ENCODE measurements around the gene PDGFD. TPM values are rescaled to one million over a fixed set of nuclear protein-coding genes. Genes with fewer than 3 reads are reported as not detected.

PDGFD gene
- polyA plus RNA-seq, 3 donors = 7.7 to 15.7 (median 9.1) TPM

DNA sequence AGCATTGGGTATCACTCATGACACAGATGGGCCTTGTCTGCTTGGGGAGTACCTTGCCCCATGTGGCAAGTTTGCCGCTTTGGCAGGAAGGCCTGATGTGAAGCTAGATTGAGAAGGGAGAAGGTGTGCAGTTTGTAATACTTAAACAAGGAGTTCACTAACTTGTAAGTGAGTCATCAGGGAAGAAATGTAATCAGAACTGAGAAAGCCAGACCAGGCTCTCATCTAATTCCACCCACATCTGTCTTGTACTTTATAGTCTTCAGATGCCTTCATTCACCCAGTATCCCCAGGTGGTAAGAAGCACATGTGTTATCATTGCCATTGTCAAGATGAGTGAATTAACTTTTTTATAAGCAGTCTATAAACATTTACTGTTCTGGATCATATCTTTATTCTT lies 243.5 kb downstream of the PDGFD start:
- WGBS, 3 donors = 94 to 100% (median 96%) methylated on average over 1 of the region's 1 CpG
- no peak overlapping the region for H3K27ac ChIP-seq (ENCODE audit: low read depth, low read length)

- 92 to 95% (median 93%) methylated on average over 7 of the region's 7 CpGs for WGBS, 3 donors
- H3K27ac ChIP-seq (ENCODE audit: low read depth, low read length) = no peak overlapping the region
Observed at GRCh38 chr11:103910721-103911120, 253.2 kb downstream of the PDGFD start.

DNA sequence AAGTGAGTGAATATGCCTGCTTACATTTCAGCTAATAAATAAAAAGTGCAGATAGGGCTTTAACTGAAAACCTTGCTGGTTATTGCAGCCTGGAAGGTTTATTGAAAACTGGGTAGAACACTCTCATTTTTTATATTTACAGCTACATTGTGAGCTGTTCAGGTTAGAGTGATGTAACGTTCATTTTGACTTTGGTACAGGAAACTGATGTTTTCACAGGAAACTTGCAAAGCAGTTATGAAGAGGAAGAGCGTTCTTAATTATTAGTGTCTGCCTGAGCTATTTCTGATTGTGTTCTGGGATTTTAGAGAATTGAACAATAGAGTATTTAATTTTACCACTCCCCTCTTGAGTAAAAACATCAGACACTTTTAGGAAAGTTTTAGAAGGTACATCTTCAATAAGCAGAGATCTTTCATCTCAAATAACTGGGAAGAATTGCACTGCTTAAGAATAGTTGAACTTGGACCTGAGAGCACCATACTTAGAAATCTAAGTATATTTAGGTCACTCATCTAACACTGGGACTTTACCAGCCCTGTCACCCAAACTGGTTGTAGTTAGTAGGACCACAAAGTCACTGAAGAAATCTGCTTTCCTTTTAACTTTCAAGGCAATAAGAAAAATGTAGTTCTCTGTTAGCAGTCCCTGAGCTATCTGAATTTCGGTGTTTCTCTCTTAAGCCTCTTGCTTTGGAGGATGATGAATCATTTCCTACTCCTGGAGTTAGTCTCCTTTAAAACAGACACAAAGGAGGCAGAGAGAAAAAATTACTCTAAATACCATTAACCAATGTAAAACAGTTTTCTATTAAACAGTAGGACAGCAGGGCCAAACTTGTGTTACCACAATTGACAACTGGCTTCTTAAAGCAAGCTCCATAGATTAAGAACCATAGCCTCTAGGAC lies 256.1 kb downstream of the PDGFD start:
- 30 to 74% (median 37%) methylated on average over 3 of the region's 3 CpGs for WGBS, 3 donors
- no peak overlapping the region for H3K27ac ChIP-seq (ENCODE audit: low read depth, low read length)

GRCh38 chr11:103907136-103907535 lies 256.8 kb downstream of the PDGFD start:
- H3K27ac ChIP-seq (ENCODE audit: low read depth, low read length) = no peak overlapping the region
- WGBS, 3 donors = 54 to 71% (median 64%) methylated on average over 4 of the region's 4 CpGs

- 47 to 97% (median 74%) methylated on average over 1 of the region's 1 CpG for WGBS, 3 donors
- H3K27ac ChIP-seq (ENCODE audit: low read depth, low read length) = no peak overlapping the region
Observed at GRCh38 chr11:103906291-103906867, 257.6 kb downstream of the PDGFD start.

GRCh38 chr11:103904324-103904667 lies 259.7 kb downstream of the PDGFD start:
- no peak overlapping the region for H3K27ac ChIP-seq (ENCODE audit: low read depth, low read length)
- WGBS, 3 donors = 64 to 87% (median 80%) methylated on average over 3 of the region's 3 CpGs

- H3K27ac ChIP-seq (ENCODE audit: low read depth, low read length) = no peak overlapping the region
- WGBS, 3 donors = 55 to 78% (median 58%) methylated on average over 2 of the region's 2 CpGs
Observed at GRCh38 chr11:103903621-103904323, 260.2 kb downstream of the PDGFD start.

DNA sequence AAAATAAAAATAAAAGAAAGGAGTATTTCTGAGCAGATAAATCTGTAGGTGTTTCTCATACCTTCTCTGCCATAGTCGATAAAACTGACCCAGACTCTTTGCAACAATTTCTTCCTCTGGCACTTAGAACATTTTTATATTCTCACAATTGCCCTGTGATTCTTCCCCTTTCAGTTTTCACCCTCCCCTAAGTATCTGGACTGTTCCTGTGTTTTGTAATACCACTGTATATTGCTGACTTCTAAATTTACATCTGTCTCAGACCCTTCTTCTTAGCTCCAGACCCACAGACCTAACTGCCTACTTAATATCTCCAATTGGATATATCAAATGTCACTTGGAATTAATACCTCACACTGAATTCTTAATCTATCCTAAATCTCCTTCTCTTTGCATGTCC lies 261.0 kb downstream of the PDGFD start:
- H3K27ac ChIP-seq (ENCODE audit: low read depth, low read length) = no peak overlapping the region
- WGBS, 3 donors = 49 to 86% (median 61%) methylated on average over 1 of the region's 1 CpG

DNA sequence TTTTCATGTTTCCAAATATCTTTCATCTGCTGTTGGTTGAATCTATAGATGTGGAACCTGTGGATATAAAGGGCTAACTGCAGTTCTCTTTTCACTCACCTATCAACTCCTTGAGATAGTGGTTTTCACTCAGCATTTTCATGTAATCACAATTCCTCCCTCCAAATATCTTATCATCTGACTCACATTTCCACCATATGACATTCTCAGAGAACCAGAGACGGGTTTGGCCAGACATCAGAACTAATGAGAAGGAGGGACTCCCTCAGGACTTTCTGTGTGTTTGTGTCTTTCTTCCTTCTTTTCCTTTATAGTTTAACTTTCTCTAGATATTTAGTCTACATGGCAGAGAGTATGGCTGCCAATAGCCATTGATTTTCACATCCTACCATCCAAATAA lies 262.3 kb downstream of the PDGFD start:
- 63 to 88% (median 74%) methylated on average over 1 of the region's 1 CpG for WGBS, 3 donors

GRCh38 chr11:103898577-103899336 lies 265.2 kb downstream of the PDGFD start:
- H3K27ac ChIP-seq (ENCODE audit: low read depth, low read length) = no peak overlapping the region
- WGBS, 3 donors = 58 to 78% (median 78%) methylated on average over 5 of the region's 5 CpGs

More for the DNA sequence above, 262.3 kb downstream of the PDGFD start:
- no peak overlapping the region for H3K27ac ChIP-seq (ENCODE audit: low read depth, low read length)

- 28 to 30% (median 29%) methylated on average over 1 of the region's 1 CpG for WGBS, 3 donors
- no peak overlapping the region for H3K27ac ChIP-seq (ENCODE audit: low read depth, low read length)
Observed at GRCh38 chr11:103898065-103898464, 265.9 kb downstream of the PDGFD start.

- H3K27ac ChIP-seq (ENCODE audit: low read depth, low read length) = no peak overlapping the region
- 33 to 70% (median 43%) methylated on average over 4 of the region's 4 CpGs for WGBS, 3 donors
Observed at GRCh38 chr11:103897160-103897936, 266.6 kb downstream of the PDGFD start.

DNA sequence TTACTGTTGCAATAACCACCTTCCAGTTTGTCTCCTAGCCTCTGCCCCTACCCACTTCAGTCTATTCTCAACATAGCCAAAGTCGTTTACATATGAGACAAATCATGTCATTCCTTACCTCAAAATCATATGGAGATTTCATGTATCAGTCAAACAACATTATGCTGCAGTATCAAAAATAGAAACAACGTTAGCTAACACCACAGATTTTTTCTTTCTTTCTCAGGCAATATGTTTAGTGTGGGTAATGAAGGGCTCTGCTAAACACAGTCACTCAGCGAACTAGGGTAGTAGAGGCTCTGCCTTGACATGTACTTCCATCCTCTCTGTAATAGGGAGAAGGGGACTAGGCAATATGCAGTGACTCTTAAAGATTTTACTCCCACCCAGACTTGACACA lies 268.8 kb downstream of the PDGFD start:
- no peak overlapping the region for H3K27ac ChIP-seq (ENCODE audit: low read depth, low read length)
- WGBS, 3 donors = 83 to 87% (median 84%) methylated on average over 3 of the region's 3 CpGs

DNA sequence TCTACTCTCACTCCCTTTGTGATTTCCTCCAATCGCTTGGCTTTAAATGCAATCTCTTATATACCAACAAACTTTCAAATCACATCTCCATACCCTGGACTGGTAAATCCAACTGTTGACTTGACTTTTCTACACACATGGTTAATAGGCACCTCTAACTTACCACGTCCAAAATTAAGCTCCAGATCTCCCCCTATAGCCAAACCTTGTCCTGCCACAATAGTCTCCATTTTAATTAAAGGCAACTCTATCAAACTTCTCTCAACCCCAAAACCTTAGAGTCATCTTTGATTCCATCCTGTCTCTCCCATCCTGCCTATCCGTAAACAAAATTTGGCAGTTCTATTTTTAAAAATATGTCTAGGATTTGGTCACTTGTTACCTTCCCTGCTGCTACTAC lies 269.3 kb downstream of the PDGFD start:
- 81 to 84% (median 83%) methylated on average over 3 of the region's 3 CpGs for WGBS, 3 donors
- no peak overlapping the region for H3K27ac ChIP-seq (ENCODE audit: low read depth, low read length)

DNA sequence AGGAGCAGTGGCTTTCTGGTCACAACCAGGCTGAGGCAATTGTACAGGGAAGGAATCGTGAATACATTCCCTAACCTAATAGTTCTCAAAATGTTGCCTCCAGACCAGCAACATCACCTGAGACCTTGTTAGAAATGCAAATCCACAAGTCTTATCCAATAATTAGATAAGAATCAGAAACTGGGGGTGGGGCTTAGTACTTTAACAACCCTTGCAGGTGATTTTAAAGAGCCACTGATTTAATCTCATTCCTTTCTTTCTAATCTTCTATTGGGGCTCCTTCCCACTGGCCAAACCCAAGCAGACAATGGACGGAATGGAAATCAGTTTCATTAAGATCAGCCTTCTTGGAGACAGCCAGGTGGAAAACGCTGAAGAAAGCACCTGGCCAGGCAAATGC lies 269.9 kb downstream of the PDGFD start:
- H3K27ac ChIP-seq (ENCODE audit: low read depth, low read length) = no peak overlapping the region
- WGBS, 3 donors = 87 to 89% (median 89%) methylated on average over 3 of the region's 3 CpGs

GRCh38 chr11:103893371-103893770 lies 270.6 kb downstream of the PDGFD start:
- no peak overlapping the region for H3K27ac ChIP-seq (ENCODE audit: low read depth, low read length)
- WGBS, 3 donors = 94 to 98% (median 97%) methylated on average over 2 of the region's 2 CpGs

DNA sequence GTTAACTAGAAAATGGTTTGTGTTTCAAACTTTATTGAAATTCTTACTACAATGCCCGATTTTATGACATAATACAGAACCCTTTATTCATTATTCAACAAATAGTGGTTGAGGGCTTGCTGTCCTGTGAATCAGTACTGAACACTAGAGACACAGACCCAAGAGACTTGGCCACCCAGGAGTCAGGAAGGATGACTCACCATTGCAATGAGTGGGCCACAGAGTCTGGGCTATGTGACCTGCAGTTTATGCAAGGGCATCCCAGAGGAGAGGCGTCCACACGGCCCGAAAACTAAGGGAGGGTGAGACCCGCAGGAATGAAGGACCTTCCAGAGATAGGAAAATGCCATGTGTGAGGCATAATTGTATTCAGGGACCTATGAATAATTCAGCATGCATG lies 271.3 kb downstream of the PDGFD start:
- 85% methylated on average over 5 of the region's 5 CpGs for WGBS, 3 donors
- no peak overlapping the region for H3K27ac ChIP-seq (ENCODE audit: low read depth, low read length)

DNA sequence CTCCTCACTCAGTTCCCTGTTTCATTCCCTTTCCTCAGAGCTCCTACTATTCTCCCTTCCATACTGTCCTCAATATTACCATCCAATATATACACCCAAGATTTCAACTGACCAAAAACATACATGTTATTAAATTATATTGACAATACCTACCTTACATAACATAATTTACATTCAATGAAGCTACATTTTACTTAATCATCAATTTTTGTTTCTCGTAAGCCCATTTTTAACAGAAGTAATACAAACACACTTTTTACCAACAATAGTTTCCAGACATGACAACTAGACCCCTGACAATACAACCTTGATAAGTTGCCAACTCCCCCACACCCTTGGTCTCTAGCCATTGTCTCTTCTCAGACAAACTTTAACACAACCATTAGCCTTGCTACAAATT lies 273.3 kb downstream of the PDGFD start:
- WGBS, 3 donors = 90 to 96% (median 90%) methylated on average over 1 of the region's 1 CpG

More for the DNA sequence above, 273.3 kb downstream of the PDGFD start:
- H3K27ac ChIP-seq (ENCODE audit: low read depth, low read length) = no peak overlapping the region

All from adipose tissue (tissue), 3 donors.